ENCODE data around the gene POMT2.

The POMT2 gene

GRCh38 chr14:77327111-77327510 lies 6.4 kb upstream of the POMT2 start:
- H3K79me2 ChIP-seq (ENCODE audit: insufficient read depth, low read length): no peaks in the 10 kb centered on the region
- H3K9ac ChIP-seq (ENCODE audit: low read length): no peak overlapping the region
- no peaks in the 10 kb centered on the region for H3K27me3 ChIP-seq (ENCODE audit: insufficient read depth, low read length)
- H3K36me3 ChIP-seq (ENCODE audit: insufficient read depth, low read length): no peaks in the 10 kb centered on the region
- H3K27ac ChIP-seq (ENCODE audit: low read depth, low read length, poor library complexity, severe bottlenecking): no peak overlapping the region
- no peak overlapping the region for H3K4me3 ChIP-seq (ENCODE audit: low read depth, low read length, poor library complexity, severe bottlenecking)
- H2AFZ ChIP-seq (ENCODE audit: low read length): no peak overlapping the region
- H3K4me2 ChIP-seq (ENCODE audit: low read length): no peak overlapping the region
- TF ChIP-seq EZH2 (IDR thresholded peaks at IDR 0.05; ENCODE audit: borderline replicate concordance, low read length) (no peak), CTCF (IDR thresholded peaks at IDR 0.05; ENCODE audit: low read length) (no peak)
- peaks cover 8% of the 10 kb centered on the region for H3K4me1 ChIP-seq (ENCODE audit: insufficient read depth, low read length, severe bottlenecking)
- no peaks in the 10 kb centered on the region for H3K9me3 ChIP-seq (ENCODE audit: low read length)
- no peaks in the 10 kb centered on the region for H3F3A ChIP-seq (ENCODE audit: insufficient read depth, low read length)
- no peaks in the 10 kb centered on the region for H4K20me1 ChIP-seq (ENCODE audit: insufficient read depth, low read length)
- H3K9me2 ChIP-seq (ENCODE audit: low read depth, low read length): no peaks in the 10 kb centered on the region

- Histone ChIP-seq H3K9me2 (ENCODE audit: low read depth, low read length) (no peaks in the 10 kb centered on the region), H3K27ac (ENCODE audit: low read depth, low read length, poor library complexity, severe bottlenecking) (no peak overlapping the region), H3F3A (ENCODE audit: insufficient read depth, low read length) (no peaks in the 10 kb centered on the region), H3K9me3 (ENCODE audit: low read length) (no peaks in the 10 kb centered on the region), H3K79me2 (ENCODE audit: insufficient read depth, low read length) (no peaks in the 10 kb centered on the region), H3K4me1 (ENCODE audit: insufficient read depth, low read length, severe bottlenecking) (peaks cover 12% of the 10 kb centered on the region), H3K9ac (ENCODE audit: low read length) (no peak overlapping the region), H4K20me1 (ENCODE audit: insufficient read depth, low read length) (no peaks in the 10 kb centered on the region), H2AFZ (ENCODE audit: low read length) (no peak overlapping the region), H3K4me3 (ENCODE audit: low read depth, low read length, poor library complexity, severe bottlenecking) (no peak overlapping the region), H3K27me3 (ENCODE audit: insufficient read depth, low read length) (no peaks in the 10 kb centered on the region), H3K36me3 (ENCODE audit: insufficient read depth, low read length) (no peaks in the 10 kb centered on the region), H3K4me2 (ENCODE audit: low read length) (no peak overlapping the region)
- no peak for TF ChIP-seq CTCF (IDR thresholded peaks at IDR 0.05; ENCODE audit: low read length)
- TF ChIP-seq EZH2 (IDR thresholded peaks at IDR 0.05; ENCODE audit: borderline replicate concordance, low read length): no peak
These were observed 5.0 kb upstream of the POMT2 start for GRCh38 chr14:77325746-77326094.

GRCh38 chr14:77324816-77325745 lies 4.4 kb upstream of the POMT2 start:
- no peak overlapping the region for H3K9ac ChIP-seq (ENCODE audit: low read length)
- H3K9me3 ChIP-seq (ENCODE audit: low read length): no peaks in the 10 kb centered on the region
- TF ChIP-seq CTCF (IDR thresholded peaks at IDR 0.05; ENCODE audit: low read length) (no peak), EZH2 (IDR thresholded peaks at IDR 0.05; ENCODE audit: borderline replicate concordance, low read length) (no peak)
- no peak overlapping the region for H2AFZ ChIP-seq (ENCODE audit: low read length)
- H3F3A ChIP-seq (ENCODE audit: insufficient read depth, low read length): no peaks in the 10 kb centered on the region
- H4K20me1 ChIP-seq (ENCODE audit: insufficient read depth, low read length): no peaks in the 10 kb centered on the region
- no peak overlapping the region for H3K4me3 ChIP-seq (ENCODE audit: low read depth, low read length, poor library complexity, severe bottlenecking)
- no peaks in the 10 kb centered on the region for H3K36me3 ChIP-seq (ENCODE audit: insufficient read depth, low read length)
- H3K79me2 ChIP-seq (ENCODE audit: insufficient read depth, low read length): no peaks in the 10 kb centered on the region
- no peaks in the 10 kb centered on the region for H3K27me3 ChIP-seq (ENCODE audit: insufficient read depth, low read length)
- no peak overlapping the region for H3K4me2 ChIP-seq (ENCODE audit: low read length)
- H3K27ac ChIP-seq (ENCODE audit: low read depth, low read length, poor library complexity, severe bottlenecking): no peak overlapping the region
- peaks cover 13% of the 10 kb centered on the region for H3K4me1 ChIP-seq (ENCODE audit: insufficient read depth, low read length, severe bottlenecking)
- H3K9me2 ChIP-seq (ENCODE audit: low read depth, low read length): no peaks in the 10 kb centered on the region
